Erythroblast (primary cell): ENCODE data around the gene LMAN1.

Experiments
- GATA1 ChIP-seq: IDR thresholded peaks from 2 replicates; pipeline ENCODE4 v1.6.1; 2011; ENCODE audit warnings: low read depth, mild to moderate bottlenecking, control low read depth, low read length, moderate library complexity
- POLR2A ChIP-seq: IDR thresholded peaks from 2 replicates; pipeline ENCODE4 v1.6.1; 2011; ENCODE audit warnings: mild to moderate bottlenecking, low read length

DNA sequence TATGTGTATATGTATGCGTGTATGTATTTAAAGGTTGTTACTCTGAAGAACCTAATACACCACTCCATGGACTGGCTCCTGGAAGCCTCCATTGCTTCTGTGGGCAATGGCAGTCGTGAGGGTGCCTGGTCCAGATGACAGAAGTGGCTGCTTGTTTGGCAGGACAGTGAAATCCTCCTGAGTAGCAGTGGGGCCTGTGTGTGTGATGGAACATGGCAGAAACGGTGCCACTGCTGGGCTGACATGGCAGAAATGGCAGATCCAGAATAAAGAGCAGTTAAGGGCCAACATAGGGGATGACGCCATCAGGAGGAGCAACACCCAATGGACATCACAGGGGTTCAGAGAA lies 34.5 kb downstream of the LMAN1 start:
- no peak for TF ChIP-seq POLR2A
- TF ChIP-seq GATA1: no peak
